Measurements from ENCODE around the gene CPNE1. TPM values are rescaled to one million over a fixed set of nuclear protein-coding genes. Genes with fewer than 3 reads are reported as not detected.

Gene CPNE1
- total RNA-seq, 1 experiment from 2014 or later = 333 TPM

DNA sequence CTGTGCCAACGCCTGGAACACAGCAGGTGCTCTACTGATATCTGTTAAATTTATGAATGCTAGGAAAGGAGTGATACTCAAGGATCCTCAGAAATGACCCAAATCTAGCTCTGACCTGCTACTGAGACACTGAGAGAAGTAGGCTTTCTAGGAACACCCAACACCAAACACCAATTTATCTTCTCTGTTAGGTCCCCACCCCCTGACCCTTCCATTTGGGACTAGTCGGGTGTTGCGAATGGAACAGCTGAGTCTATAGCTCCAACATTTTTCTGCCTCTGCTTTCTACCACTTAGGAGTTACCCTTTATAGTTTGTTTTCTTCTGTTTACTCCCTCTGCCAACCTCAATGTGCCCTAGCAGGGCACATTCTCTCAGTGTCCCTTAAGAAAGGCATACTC, 24.0 kb downstream of the CPNE1 start:
- H3K9me2 ChIP-seq (ENCODE audit: insufficient read depth) = no peaks in the 10 kb centered on the region
- RAD21 ChIA-PET (ENCODE audit: low non-redundant PET in 1 of 2, low total read pairs in 2 of 2, uncharacterized antibody in 2 of 2, unreplicated experiment in 2 of 2) = no interaction called here
- H3K9ac ChIP-seq (ENCODE audit: low read length) = no peak overlapping the region
- no peak overlapping the region for H3K4me3 ChIP-seq (replicated peaks in 1 of 2; ENCODE audit: low read depth in 1 of 2, low read length in 2 of 2)
- intact Hi-C loops (cut with micrococcal nuclease) = no loop called here
- no peaks in the 10 kb centered on the region for H3K36me3 ChIP-seq (ENCODE audit: control insufficient read depth in 1 of 2, insufficient read depth in 2 of 2, low read length in 2 of 2)
- no peaks in the 10 kb centered on the region for H3K27me3 ChIP-seq (ENCODE audit: insufficient read depth, low read length)
- TF ChIP-seq EGR1 (IDR thresholded peaks at IDR 0.05; ENCODE audit: low read depth) = no peak
- TF ChIP-seq, protein P1, sequence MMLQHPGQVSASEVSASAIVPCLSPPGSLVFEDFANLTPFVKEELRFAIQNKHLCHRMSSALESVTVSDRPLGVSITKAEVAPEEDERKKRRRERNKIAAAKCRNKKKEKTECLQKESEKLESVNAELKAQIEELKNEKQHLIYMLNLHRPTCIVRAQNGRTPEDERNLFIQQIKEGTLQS (IDR thresholded peaks at IDR 0.05) = no peak
- no peak for TF ChIP-seq ZNF274 (IDR thresholded peaks at IDR 0.05; ENCODE audit: low read depth, low read length)
- no peak for TF ChIP-seq RAD21 (IDR thresholded peaks at IDR 0.05; ENCODE audit: low read depth)
- no peak for TF ChIP-seq YY1 (IDR thresholded peaks at IDR 0.05; ENCODE audit: extremely low read depth, insufficient replicate concordance, low read depth, low read length)
- no peak for TF ChIP-seq ELF1 (IDR thresholded peaks at IDR 0.05; ENCODE audit: borderline replicate concordance, low read depth)
- TF ChIP-seq FOSL1 (IDR thresholded peaks at IDR 0.05; ENCODE audit: low read depth) = no peak
- no peak overlapping the region for H2AFZ ChIP-seq (ENCODE audit: low read depth, low read length, poor library complexity, severe bottlenecking)
- POLR2A ChIA-PET = no interaction called here
- CTCF ChIA-PET = no interaction called here
- H3K79me2 ChIP-seq (ENCODE audit: insufficient read depth, low read length) = peaks cover 99% of the 10 kb centered on the region
- no TSS peak for BruUV-seq (replicated peaks)
- peaks cover 15% of the 10 kb centered on the region; the same call in 1 of the 2 replicates for H4K20me1 ChIP-seq (ENCODE audit: insufficient read depth)
- DNase-seq (ENCODE audit: low read depth, low spot score) (no peak), ATAC-seq (no peak)
- no peak overlapping the region for H3K27ac ChIP-seq (ENCODE audit: low read depth, low read length)
- no peaks in the 10 kb centered on the region for H3K4me1 ChIP-seq (ENCODE audit: control insufficient read depth in 1 of 2, insufficient read depth in 2 of 2, low read length in 2 of 2)
- no peaks in the 10 kb centered on the region for H3K9me3 ChIP-seq (ENCODE audit: control insufficient read depth in 1 of 2, insufficient read depth in 1 of 2, low read depth in 1 of 2, low read length in 2 of 2)
- H3K4me2 ChIP-seq (ENCODE audit: low read length) = no peak overlapping the region

DNA sequence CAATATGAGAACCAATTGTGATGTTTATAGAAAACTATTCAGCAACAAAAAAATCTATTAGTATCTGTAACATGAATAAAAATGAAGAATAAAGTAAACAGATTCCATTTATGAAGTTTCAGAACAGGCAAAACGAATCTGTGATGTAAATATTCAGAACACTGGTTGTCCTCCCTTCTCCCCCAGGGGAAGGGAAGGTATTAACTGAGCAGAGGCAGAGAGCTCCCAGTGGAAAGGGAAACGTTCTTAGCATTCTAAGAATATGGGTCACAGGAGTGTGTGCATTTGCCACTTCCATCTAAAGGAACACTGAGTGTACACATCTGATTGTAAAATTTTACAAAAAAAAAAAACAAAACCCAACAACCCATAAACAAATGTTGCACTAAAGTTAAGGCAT, 25.9 kb downstream of the CPNE1 start:
- Histone ChIP-seq H3K4me3 (replicated peaks in 1 of 2; ENCODE audit: low read depth in 1 of 2, low read length in 2 of 2) (no peak overlapping the region), H3K9me2 (ENCODE audit: insufficient read depth) (no peaks in the 10 kb centered on the region), H3K4me2 (ENCODE audit: low read length) (no peak overlapping the region), H3K36me3 (ENCODE audit: control insufficient read depth in 1 of 2, insufficient read depth in 2 of 2, low read length in 2 of 2) (no peaks in the 10 kb centered on the region), H3K9ac (ENCODE audit: low read length) (no peak overlapping the region), H3K9me3 (ENCODE audit: control insufficient read depth in 1 of 2, insufficient read depth in 1 of 2, low read depth in 1 of 2, low read length in 2 of 2) (no peaks in the 10 kb centered on the region), H3K27ac (ENCODE audit: low read depth, low read length) (no peak overlapping the region), H3K4me1 (ENCODE audit: control insufficient read depth in 1 of 2, insufficient read depth in 2 of 2, low read length in 2 of 2) (no peaks in the 10 kb centered on the region), H3K79me2 (ENCODE audit: insufficient read depth, low read length) (peaks cover 95% of the 10 kb centered on the region), H3K27me3 (ENCODE audit: insufficient read depth, low read length) (no peaks in the 10 kb centered on the region), H4K20me1 (ENCODE audit: insufficient read depth) (peaks cover 7% of the 10 kb centered on the region; the same call in 1 of the 2 replicates), H2AFZ (ENCODE audit: low read depth, low read length, poor library complexity, severe bottlenecking) (no peak overlapping the region)
- RAD21 ChIA-PET (ENCODE audit: low non-redundant PET in 1 of 2, low total read pairs in 2 of 2, uncharacterized antibody in 2 of 2, unreplicated experiment in 2 of 2) = no interaction called here
- CTCF ChIA-PET = interaction anchor here (0.6 kb wide), 1 partner anchor 517 kb away, joined by 3 read pairs; no protein-coding TSS in a partner anchor
- no TSS peak for BruUV-seq (replicated peaks)
- intact Hi-C loops (cut with micrococcal nuclease) = no loop called here
- DNase-seq (ENCODE audit: low read depth, low spot score) (no peak), ATAC-seq (no peak)
- TF ChIP-seq RAD21 (IDR thresholded peaks at IDR 0.05; ENCODE audit: low read depth) (no peak), ELF1 (IDR thresholded peaks at IDR 0.05; ENCODE audit: borderline replicate concordance, low read depth) (no peak), EZH2 (IDR thresholded peaks at IDR 0.05) (no peak), CTCF (IDR thresholded peaks at IDR 0.05 in 2 of 3, conservative IDR thresholded peaks at IDR 0.05 in 1 of 3; ENCODE audit: borderline replicate concordance in 1 of 3, insufficient read depth in 1 of 3, low read depth in 2 of 3, low read length in 2 of 3) (no peak), SRF (IDR thresholded peaks at IDR 0.05; ENCODE audit: low read depth) (no peak), CBX3 (IDR thresholded peaks at IDR 0.05; ENCODE audit: low read depth) (no peak), YY1 (IDR thresholded peaks at IDR 0.05; ENCODE audit: extremely low read depth, insufficient replicate concordance, low read depth, low read length) (no peak), EZH2phosphoT487 (IDR thresholded peaks at IDR 0.05; ENCODE audit: borderline replicate concordance) (no peak), ZBTB33 (IDR thresholded peaks at IDR 0.05; ENCODE audit: extremely low read depth, insufficient replicate concordance, low read length) (no peak)
- TF ChIP-seq, protein P2, sequence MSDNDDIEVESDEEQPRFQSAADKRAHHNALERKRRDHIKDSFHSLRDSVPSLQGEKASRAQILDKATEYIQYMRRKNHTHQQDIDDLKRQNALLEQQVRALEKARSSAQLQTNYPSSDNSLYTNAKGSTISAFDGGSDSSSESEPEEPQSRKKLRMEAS (IDR thresholded peaks at IDR 0.05) = no peak
- POLR2A ChIA-PET = no interaction called here

Data from HCT116 (cell line).